PC-3 (cell line): ENCODE results near the gene ARAF.

Source experiments
- EZH2 ChIP-seq: fragments of 300-600 bp; sonication (generic); IDR thresholded peaks from one replicate; pipeline ENCODE4 v1.6.1; 2017; ENCODE audit warnings: antibody characterized with exemption, mild to moderate bottlenecking, low read length; ENCODE audit not compliant: unreplicated experiment
- TF ChIP-seq, protein P1 (sequence below): fragments of 300-600 bp; sonication (generic); conservative IDR thresholded peaks from 2 replicates; pipeline ENCODE4 v1.5.1; 2017; ENCODE audit warnings: antibody characterized with exemption, low read depth, mild to moderate bottlenecking, low read length

GRCh38 chrX:47564438-47565085 lies 3.6 kb downstream of the ARAF start:
- TF ChIP-seq, protein P1, sequence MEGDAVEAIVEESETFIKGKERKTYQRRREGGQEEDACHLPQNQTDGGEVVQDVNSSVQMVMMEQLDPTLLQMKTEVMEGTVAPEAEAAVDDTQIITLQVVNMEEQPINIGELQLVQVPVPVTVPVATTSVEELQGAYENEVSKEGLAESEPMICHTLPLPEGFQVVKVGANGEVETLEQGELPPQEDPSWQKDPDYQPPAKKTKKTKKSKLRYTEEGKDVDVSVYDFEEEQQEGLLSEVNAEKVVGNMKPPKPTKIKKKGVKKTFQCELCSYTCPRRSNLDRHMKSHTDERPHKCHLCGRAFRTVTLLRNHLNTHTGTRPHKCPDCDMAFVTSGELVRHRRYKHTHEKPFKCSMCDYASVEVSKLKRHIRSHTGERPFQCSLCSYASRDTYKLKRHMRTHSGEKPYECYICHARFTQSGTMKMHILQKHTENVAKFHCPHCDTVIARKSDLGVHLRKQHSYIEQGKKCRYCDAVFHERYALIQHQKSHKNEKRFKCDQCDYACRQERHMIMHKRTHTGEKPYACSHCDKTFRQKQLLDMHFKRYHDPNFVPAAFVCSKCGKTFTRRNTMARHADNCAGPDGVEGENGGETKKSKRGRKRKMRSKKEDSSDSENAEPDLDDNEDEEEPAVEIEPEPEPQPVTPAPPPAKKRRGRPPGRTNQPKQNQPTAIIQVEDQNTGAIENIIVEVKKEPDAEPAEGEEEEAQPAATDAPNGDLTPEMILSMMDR: no peak
- TF ChIP-seq EZH2: no peak
